HT-29 (cell line): Measurements from ENCODE around the gene LAMTOR1. TPM values are rescaled to one million over a fixed set of nuclear protein-coding genes. Genes with fewer than 3 reads are reported as not detected.

Source experiments
- small RNA-seq: library from RNA; depleted of rRNA; stranded (forward); fragments of <200 nt; gene quantifications from one replicate; pipeline ENCODE3, GENCODE V24; 2014
- total RNA-seq: library from RNA; depleted of rRNA; stranded (reverse); fragments of >200 nt; shearing (Covaris generic); gene quantifications from 2 replicates; pipeline ENCODE4 v1.2.3, GENCODE V29; 2014; rRNA removed

LAMTOR1 gene
- total RNA-seq, 1 experiment from 2014 or later: 143 TPM

Small RNA genes within 50 kb of the gene (small RNA-seq; reads per million reads assigned to genes)
- not detected for gene MIR3165
- not detected for gene RNU6-72P

Other genes with a start within 250 kb of the LAMTOR1 start
- gene DEFB131B, start 224.8 kb downstream of the LAMTOR1 start, total RNA-seq: not detected in 2 replicates
- 10.7 and 16.4 TPM in 2 replicates for gene XNDC1N, start 174.7 kb downstream of the LAMTOR1 start, total RNA-seq
- gene RNF121, start 174.3 kb downstream of the LAMTOR1 start, total RNA-seq: 28.1 and 31.7 TPM in 2 replicates
- 3.4 and 5.8 TPM in 2 replicates for gene IL18BP, start 104.4 kb downstream of the LAMTOR1 start, total RNA-seq
- gene NUMA1, start 22.8 kb downstream of the LAMTOR1 start, total RNA-seq: 214 and 241 TPM in 2 replicates
- 26.4 and 33.5 TPM in 2 replicates for gene LRRC51, start 22.4 kb downstream of the LAMTOR1 start, total RNA-seq
- gene TOMT, start 2.6 kb upstream of the LAMTOR1 start, total RNA-seq: 0.08 TPM in 1 of 2 replicates, not detected in the other
- 81.1 and 85.9 TPM in 2 replicates for gene ANAPC15, start 9.4 kb upstream of the LAMTOR1 start, total RNA-seq
- not detected in 2 replicates for gene FOLR3, start 32.4 kb upstream of the LAMTOR1 start, total RNA-seq
- 6.1 and 6.2 TPM in 2 replicates for gene FOLR1, start 88.8 kb upstream of the LAMTOR1 start, total RNA-seq
- not detected in 2 replicates for gene FOLR2, start 113.5 kb upstream of the LAMTOR1 start, total RNA-seq
- 97.2 and 133 TPM in 2 replicates for gene INPPL1, start 121.5 kb upstream of the LAMTOR1 start, total RNA-seq
- not detected in 2 replicates for gene PHOX2A, start 140.9 kb upstream of the LAMTOR1 start, total RNA-seq